H1 (cell line): Measurements from ENCODE around the gene FNDC7. TPM values are rescaled to one million over a fixed set of nuclear protein-coding genes. Genes with fewer than 3 reads are reported as not detected.

Experiments used
- CTCF ChIA-PET: fragments of 300-600 bp; sonication (Branson Sonifier 250); formaldehyde crosslinking; loops from one replicate; lab custom pipeline; 2021; ENCODE audit not compliant: partially characterized antibody; lab: Charles Lee
- POLR2A ChIA-PET: fragments of 300-600 bp; sonication (Branson Sonifier 250); formaldehyde crosslinking; loops from one replicate; lab custom pipeline; 2021; ENCODE audit warnings: inconsistent platforms; ENCODE audit not compliant: partially characterized antibody; lab: Charles Lee
- DNase-seq, 2 experiments: peaks; one replicate each; pipeline versions ENCODE4 v3.0.0 to v3.0.0-alpha.2; 2010 to 2022; ENCODE audit warnings: low spot score in 2 of 2, low read depth in 1 of 2, mixed read lengths in 1 of 2
- FAIRE-seq: peaks from 2 replicates; lab custom pipeline; 2011; peaks lifted over from hg19 to GRCh38; lab: Jason Lieb, UNC
- H2AFZ ChIP-seq: 2 replicates; pipeline ENCODE4 v1.8.1; 2012; ENCODE audit warnings: low read length, inconsistent platforms
- H2AK5ac ChIP-seq: 2 replicates; pipeline ENCODE4 v1.6.1; 2013; ENCODE audit warnings: low read depth, low read length
- H2BK120ac ChIP-seq: replicated peaks from 2 replicates; pipeline ENCODE3; 2013; ENCODE audit warnings: low read depth, low read length, inconsistent platforms
- H2BK12ac ChIP-seq: 2 replicates; pipeline ENCODE4 v1.6.1; 2013; ENCODE audit warnings: low read depth, low read length
- H2BK15ac ChIP-seq: 2 replicates; pipeline ENCODE4 v1.6.1; 2013; ENCODE audit warnings: low read length
- H2BK20ac ChIP-seq: 2 replicates; pipeline ENCODE4 v1.6.1; 2013; ENCODE audit warnings: low read length
- H2BK5ac ChIP-seq: 2 replicates; pipeline ENCODE4 v1.6.1; 2013; ENCODE audit warnings: low read depth, low read length
- H3K14ac ChIP-seq: 2 replicates; pipeline ENCODE4 v1.6.1; 2013; ENCODE audit warnings: inconsistent platforms; ENCODE audit not compliant: insufficient read length
- H3K18ac ChIP-seq: 2 replicates; pipeline ENCODE4 v1.6.1; 2013; ENCODE audit warnings: low read length; ENCODE audit errors: extremely low read depth
- H3K23ac ChIP-seq: 2 replicates; pipeline ENCODE4 v1.6.1; 2013; ENCODE audit warnings: inconsistent platforms; ENCODE audit not compliant: insufficient read length
- H3K23me2 ChIP-seq: 2 replicates; pipeline ENCODE4 v1.6.1; 2013; ENCODE audit warnings: low read depth, low read length
- H3K27ac ChIP-seq: 2 replicates; pipeline ENCODE4 v1.6.1; 2011; ENCODE audit warnings: low read depth, low read length, inconsistent platforms
- H3K27me3 ChIP-seq, 4 experiments: replicated peaks in 1 of 4; 1 replicate in 1 of 4; 2 replicates in 3 of 4; pipeline versions ENCODE4 v1.6.1 to v1.8.1; 2011 to 2013; ENCODE audit warnings: low read length in 3 of 4, mild to moderate bottlenecking in 3 of 4, inconsistent platforms in 2 of 4, mixed read lengths in 2 of 4, moderate library complexity in 1 of 4; ENCODE audit not compliant: control insufficient read depth in 3 of 4, insufficient read depth in 3 of 4; ENCODE audit errors: extremely low read depth in 1 of 4
- H3K36me3 ChIP-seq, 4 experiments: 2 replicates each; pipeline versions ENCODE4 v1.6.1 to v1.8.1; 2011 to 2013; ENCODE audit warnings: mild to moderate bottlenecking in 4 of 4, low read length in 3 of 4, moderate library complexity in 2 of 4, control low read depth in 1 of 4, inconsistent platforms in 1 of 4; ENCODE audit not compliant: insufficient read depth in 4 of 4, control insufficient read depth in 2 of 4
- H3K4ac ChIP-seq: replicated peaks from 2 replicates; pipeline ENCODE3; 2013; ENCODE audit warnings: low read length, low read depth, mixed read lengths, inconsistent platforms; ENCODE audit not compliant: insufficient read length
- H3K4me1 ChIP-seq, 4 experiments: replicated peaks in 1 of 4; 1 replicate in 1 of 4; 2 replicates in 3 of 4; pipeline versions ENCODE4 v1.6.1 to v1.8.1; 2011 to 2013; ENCODE audit warnings: low read length in 3 of 4, inconsistent platforms in 2 of 4, mixed read lengths in 1 of 4; ENCODE audit not compliant: insufficient read depth in 4 of 4, control insufficient read depth in 3 of 4
- H3K4me2 ChIP-seq, 2 experiments: 2 replicates each; pipeline versions ENCODE4 v1.6.1 to v1.8.1; 2011 to 2013; ENCODE audit warnings: low read depth in 2 of 2, low read length in 2 of 2, control low read depth in 1 of 2, inconsistent platforms in 1 of 2, mild to moderate bottlenecking in 1 of 2; ENCODE audit not compliant: insufficient read depth in 1 of 2
- H3K4me3 ChIP-seq, 4 experiments: fragments of 200-600, 300-600 bp in 1 of 4; sonication (generic), shearing (Covaris generic), sonication (Bioruptor Twin) in 1 of 4; 2 replicates each; pipeline versions ENCODE4 v1.5.1 to v1.8.1; 2011 to 2016; ENCODE audit warnings: low read length in 4 of 4, low read depth in 3 of 4, control low read depth in 2 of 4, inconsistent platforms in 2 of 4, mild to moderate bottlenecking in 2 of 4, mixed read lengths in 1 of 4, moderate library complexity in 1 of 4; ENCODE audit not compliant: insufficient read depth in 2 of 4; ENCODE audit errors: extremely low read depth in 1 of 4
- H3K56ac ChIP-seq: replicated peaks from 2 replicates; pipeline ENCODE3; 2013; ENCODE audit warnings: low read depth, mild to moderate bottlenecking, mixed read lengths, low read length, inconsistent platforms; ENCODE audit not compliant: insufficient read length
- H3K79me1 ChIP-seq: 2 replicates; pipeline ENCODE4 v1.6.1; 2013; ENCODE audit warnings: low read depth, low read length, control low read depth
- H3K79me2 ChIP-seq, 2 experiments: 2 replicates each; pipeline versions ENCODE4 v1.6.1 to v1.8.1; 2012 to 2013; ENCODE audit warnings: low read length in 2 of 2, mild to moderate bottlenecking in 2 of 2, inconsistent platforms in 1 of 2; ENCODE audit not compliant: insufficient read depth in 2 of 2, control insufficient read depth in 1 of 2
- H3K9ac ChIP-seq, 4 experiments: replicated peaks in 1 of 4; 1 replicate in 1 of 4; 2 replicates in 3 of 4; pipeline versions ENCODE4 v1.6.1 to v1.8.1; 2011 to 2013; ENCODE audit warnings: low read depth in 3 of 4, low read length in 3 of 4, control low read depth in 2 of 4, mild to moderate bottlenecking in 2 of 4, moderate library complexity in 2 of 4, inconsistent platforms in 1 of 4; ENCODE audit errors: extremely low read depth in 1 of 4
- H3K9me3 ChIP-seq, 2 experiments: 2 replicates each; pipeline versions ENCODE4 v1.6.1 to v1.8.1; 2012 to 2013; ENCODE audit warnings: mild to moderate bottlenecking in 2 of 2, moderate library complexity in 2 of 2, control low read depth in 1 of 2, inconsistent platforms in 1 of 2, low read depth in 1 of 2, low read length in 1 of 2, mixed read lengths in 1 of 2; ENCODE audit not compliant: insufficient read depth in 2 of 2
- H4K20me1 ChIP-seq, 2 experiments: replicated peaks in 1 of 2; 2 replicates each; pipeline versions ENCODE3 to v1.8.1; 2011 to 2013; ENCODE audit warnings: inconsistent platforms in 2 of 2, low read length in 2 of 2, mild to moderate bottlenecking in 1 of 2; ENCODE audit not compliant: insufficient read depth in 2 of 2, control insufficient read depth in 1 of 2
- H4K5ac ChIP-seq: 2 replicates; pipeline ENCODE4 v1.6.1; 2013; ENCODE audit warnings: low read length, low read depth, mixed read lengths, inconsistent platforms; ENCODE audit not compliant: insufficient read length
- H4K8ac ChIP-seq: 2 replicates; pipeline ENCODE4 v1.8.0; 2013; ENCODE audit warnings: mild to moderate bottlenecking, moderate library complexity, low read length, inconsistent platforms; ENCODE audit not compliant: insufficient read depth; ENCODE audit errors: extremely low read depth
- H4K91ac ChIP-seq: replicated peaks from 2 replicates; pipeline ENCODE3; 2013; ENCODE audit warnings: low read length, mixed read lengths, inconsistent platforms; ENCODE audit not compliant: insufficient read length
- KDM5A ChIP-seq: fragments of 200-600 bp; IDR thresholded peaks from 2 replicates; pipeline ENCODE4 v1.7.1; 2012; ENCODE audit warnings: mild to moderate bottlenecking, low read length, inconsistent platforms, mixed read lengths
- SP4 ChIP-seq: IDR thresholded peaks from 2 replicates; pipeline ENCODE4 v1.6.1; 2012; ENCODE audit warnings: low read length, inconsistent platforms
- whole genome bisulfite sequencing, 2 experiments: shearing (Covaris generic) in 1 of 2; methylation state at CpG; one replicate each; pipeline versions ENCODE4 v1.1.6 to v1.1.7; 2013 to 2015; ENCODE audit warnings: low lambda C conversion rate in 2 of 2, mixed read lengths in 2 of 2, inconsistent platforms in 1 of 2, low coverage in 1 of 2, missing lambda C conversion rate in 1 of 2; ENCODE audit not compliant: insufficient replicate concordance in 2 of 2, insufficient coverage in 1 of 2, insufficient read length in 1 of 2; ENCODE audit errors: extremely low coverage in 1 of 2, missing lambda C conversion rate in 1 of 2; 5-methylcytosine and 5-hydroxymethylcytosine counted together
- polyA plus RNA-seq, 7 experiments: library from polyadenylated mRNA; depleted of rRNA in 3 of 7; stranded (reverse) in 5 of 7; unstranded in 2 of 7; fragments of >200 nt in 5 of 7; fragments of 200-250 nt in 2 of 7; gene quantifications; 1 replicate in 5 of 7; 2 replicates in 1 of 7; 4 replicates in 1 of 7; pipeline versions ENCODE4 v1.2.1 to v1.2.3, GENCODE V29; 2011 to 2013; ENCODE audit warnings: missing spikeins in 2 of 7, mixed read lengths in 2 of 7
- total RNA-seq: library from RNA; stranded (reverse); fragmentation: NEBNext Ultra II Directional; extraction: Animal tissue kit (Norgen Biotek cat#: 25700); gene quantifications from 2 replicates; pipeline ENCODE4 v1.2.1, GENCODE V29; 2021

FNDC7 gene
- total and polyA plus RNA-seq, 2 of the 8 experiments (the other 6 are each of a cell fraction or from before 2014, with no cell fraction given): 0.13 to 0.20 TPM

DNA sequence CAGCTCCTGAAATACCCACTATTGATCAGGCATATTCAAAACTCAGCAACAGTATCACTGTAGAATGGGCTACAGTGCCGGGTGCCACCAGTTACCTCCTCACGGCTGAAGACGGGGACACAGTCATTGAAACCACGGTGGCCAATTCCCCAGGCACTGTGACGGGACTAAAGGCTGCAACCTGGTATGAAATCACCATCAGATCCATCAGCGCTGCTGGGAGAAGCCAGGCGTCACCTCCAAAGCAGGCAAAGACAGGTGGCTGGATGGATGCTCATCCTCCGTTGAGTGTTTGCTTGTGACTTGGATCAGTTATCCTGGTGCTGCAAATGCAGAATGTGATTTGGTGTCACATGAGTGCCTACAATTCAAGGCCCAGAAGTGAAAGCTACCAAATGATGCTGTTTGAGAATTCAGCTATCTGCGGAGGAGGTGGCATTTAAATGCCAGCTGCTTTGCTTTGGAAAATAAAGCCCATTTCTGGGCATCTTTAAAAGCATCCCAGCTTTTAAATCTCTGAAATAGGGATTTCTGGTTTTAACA lies 5.1 kb downstream of the FNDC7 start:
- no peak overlapping the region for H2AFZ ChIP-seq
- no peak overlapping the region for H2AK5ac ChIP-seq
- FAIRE-seq: no peak
- H3K4me2 ChIP-seq: no peak overlapping the region
- peak overlapping the region; percentile 49; the same call in 1 of the 2 replicates for H2BK15ac ChIP-seq
- H4K5ac ChIP-seq: no peak overlapping the region
- H3K4me1 ChIP-seq: peaks cover 0 to 5% (median 0%) of the 10 kb centered on the region in 4 experiments; a peak in 1 of 7 replicates
- no peaks in the 10 kb centered on the region for H3K23me2 ChIP-seq
- no peak overlapping the region for H3K4ac ChIP-seq
- no peaks in the 10 kb centered on the region for H3K36me3 ChIP-seq
- no peak overlapping the region for H3K4me3 ChIP-seq
- ChIA-PET CTCF (interaction anchor here (0.6 to 1.8 kb wide), 2 partner anchors 10 to 371 kb away, joined by 4 to 7 read pairs; no protein-coding TSS in a partner anchor), POLR2A (interaction anchor here (1.2 to 2.1 kb wide), 5 partner anchors 10 to 26 kb away, joined by 3 to 6 read pairs (median 4); partner anchors contain the start of gene PRPF38B)
- H3K23ac ChIP-seq: no peak overlapping the region
- H2BK20ac ChIP-seq: no peak overlapping the region
- 90% methylated on average over 9 of the region's 9 CpGs; no CpG with 5 or more reads in 1 of the 2 experiments for WGBS, 2 experiments
- H3K9me3 ChIP-seq: no peaks in the 10 kb centered on the region
- H4K8ac ChIP-seq: no peak overlapping the region
- H2BK120ac ChIP-seq: no peak overlapping the region
- H3K56ac ChIP-seq: no peak overlapping the region
- no peak for TF ChIP-seq SP4
- TF ChIP-seq KDM5A: no peak
- H3K79me1 ChIP-seq: no peaks in the 10 kb centered on the region; the same call in 1 of the 2 replicates
- H3K27me3 ChIP-seq: no peaks in the 10 kb centered on the region
- H4K91ac ChIP-seq: no peak overlapping the region
- H3K9ac ChIP-seq: no peak overlapping the region
- H3K18ac ChIP-seq: no peak overlapping the region
- H3K27ac ChIP-seq: no peak overlapping the region
- H3K14ac ChIP-seq: no peak overlapping the region
- no peak overlapping the region for H2BK5ac ChIP-seq
- H4K20me1 ChIP-seq: no peaks in the 10 kb centered on the region
- no peak for DNase-seq
- no peak overlapping the region for H2BK12ac ChIP-seq
- H3K79me2 ChIP-seq: no peaks in the 10 kb centered on the region
